Skin epidermis (tissue), 12 donors: ENCODE measurements around the gene EVL.

Experiments
- H3K27ac ChIP-seq, 21 experiments: fragments of 200-600 bp; sonication (generic) in 11 of 21; one replicate each; pipeline ENCODE4 v1.5.0; 2020; ENCODE audit warnings: mild to moderate bottlenecking in 3 of 21, inconsistent platforms in 2 of 21, moderate library complexity in 2 of 21
- H3K4me3 ChIP-seq, 7 experiments: fragments of 200-600 bp; sonication (generic) in 2 of 7; one replicate each; pipeline ENCODE4 v1.5.0; 2020; ENCODE audit warnings: inconsistent platforms in 2 of 7, mild to moderate bottlenecking in 2 of 7, moderate library complexity in 1 of 7

The EVL gene

GRCh38 chr14:100078216-100078803 lies 13.1 kb downstream of the EVL start:
- Histone ChIP-seq H3K4me3 (no peak overlapping the region), H3K27ac (peak overlapping the region in 17 of 21 experiments; percentile 28 to 94 (median 66))

- Histone ChIP-seq H3K27ac (peak overlapping the region in 19 of 21 experiments; percentile 10 to 94 (median 63)), H3K4me3 (no peak overlapping the region)
These were observed 13.9 kb downstream of the EVL start for GRCh38 chr14:100078997-100079725.

- Histone ChIP-seq H3K27ac (peak overlapping the region in 15 of 21 experiments; percentile 5 to 94 (median 63)), H3K4me3 (no peak overlapping the region)
These were observed 14.4 kb downstream of the EVL start for GRCh38 chr14:100079726-100080005.

- H3K27ac ChIP-seq = peak overlapping the region in 6 of 21 experiments; percentile 38 to 94 (median 61)
- no peak overlapping the region for H3K4me3 ChIP-seq
These were observed 15.0 kb downstream of the EVL start for GRCh38 chr14:100080206-100080605.

- H3K4me3 ChIP-seq = no peak overlapping the region
- H3K27ac ChIP-seq = peak overlapping the region in 7 of 21 experiments; percentile 11 to 94 (median 30)
These were observed 16.9 kb downstream of the EVL start for GRCh38 chr14:100081997-100082625.

GRCh38 chr14:100082723-100083122 lies 17.5 kb downstream of the EVL start:
- Histone ChIP-seq H3K4me3 (no peak overlapping the region), H3K27ac (peak overlapping the region in 4 of 21 experiments; percentile 16 to 94 (median 60))

GRCh38 chr14:100083706-100084105 lies 18.5 kb downstream of the EVL start:
- peak overlapping the region in 2 of 21 experiments; percentile 11 to 94 for H3K27ac ChIP-seq
- no peak overlapping the region for H3K4me3 ChIP-seq

GRCh38 chr14:100084591-100084990 lies 19.4 kb downstream of the EVL start:
- H3K27ac ChIP-seq = peak overlapping the region in 2 of 21 experiments; percentile 0 to 94

GRCh38 chr14:100085462-100085861 lies 20.2 kb downstream of the EVL start:
- Histone ChIP-seq H3K27ac (no peak overlapping the region), H3K4me3 (no peak overlapping the region)

More at GRCh38 chr14:100084591-100084990, 19.4 kb downstream of the EVL start:
- no peak overlapping the region for H3K4me3 ChIP-seq

- no peak overlapping the region for H3K27ac ChIP-seq
- H3K4me3 ChIP-seq = no peak overlapping the region
These were observed 21.1 kb downstream of the EVL start for GRCh38 chr14:100086361-100086760.

GRCh38 chr14:100088226-100088625 lies 23.0 kb downstream of the EVL start:
- Histone ChIP-seq H3K27ac (no peak overlapping the region), H3K4me3 (no peak overlapping the region)

- Histone ChIP-seq H3K4me3 (no peak overlapping the region), H3K27ac (no peak overlapping the region)
These were observed 26.2 kb downstream of the EVL start for GRCh38 chr14:100091386-100091785.

GRCh38 chr14:100092832-100093231 lies 27.6 kb downstream of the EVL start:
- H3K4me3 ChIP-seq = no peak overlapping the region

GRCh38 chr14:100093319-100093718 lies 28.1 kb downstream of the EVL start:
- H3K27ac ChIP-seq = no peak overlapping the region

More at GRCh38 chr14:100092832-100093231, 27.6 kb downstream of the EVL start:
- no peak overlapping the region for H3K27ac ChIP-seq

GRCh38 chr14:100096656-100097055 lies 31.4 kb downstream of the EVL start:
- no peak overlapping the region for H3K4me3 ChIP-seq
- no peak overlapping the region for H3K27ac ChIP-seq

More at GRCh38 chr14:100093319-100093718, 28.1 kb downstream of the EVL start:
- no peak overlapping the region for H3K4me3 ChIP-seq

- no peak overlapping the region for H3K4me3 ChIP-seq
- no peak overlapping the region for H3K27ac ChIP-seq
These were observed 32.9 kb downstream of the EVL start for GRCh38 chr14:100098171-100098570.

GRCh38 chr14:100100032-100100703 lies 34.9 kb downstream of the EVL start:
- peak overlapping the region in 1 of 21 experiments; percentile 44 for H3K27ac ChIP-seq

GRCh38 chr14:100102156-100102785 lies 37.0 kb downstream of the EVL start:
- H3K4me3 ChIP-seq = no peak overlapping the region
- peak overlapping the region in 5 of 21 experiments; percentile 9 to 46 (median 20) for H3K27ac ChIP-seq

More at GRCh38 chr14:100100032-100100703, 34.9 kb downstream of the EVL start:
- H3K4me3 ChIP-seq = no peak overlapping the region

GRCh38 chr14:100103250-100104005 lies 38.2 kb downstream of the EVL start:
- Histone ChIP-seq H3K27ac (peak overlapping the region in 9 of 21 experiments; percentile 15 to 74 (median 28)), H3K4me3 (no peak overlapping the region)
